Measurements from ENCODE around the gene PNMA5. TPM values are rescaled to one million over a fixed set of nuclear protein-coding genes. Genes with fewer than 3 reads are reported as not detected.

Gene PNMA5
- polyA plus RNA-seq, 1 donor (not counting 4 experiments of a cell fraction or from before 2014, with no cell fraction given), result not detected

GRCh38 chrX:152992115-152992514 is 1.8 kb downstream of the PNMA5 start:
- H3K27ac ChIP-seq (ENCODE audit: control insufficient read depth, insufficient read depth, low read length), result no peak overlapping the region
- H3K4me2 ChIP-seq (ENCODE audit: control insufficient read depth, extremely low read depth, insufficient read depth, low read depth, low read length), result no peak overlapping the region
- no peaks in the 10 kb centered on the region for H3K4me1 ChIP-seq (ENCODE audit: control insufficient read depth, extremely low read depth, insufficient read depth, low read length)
- H3K79me2 ChIP-seq (ENCODE audit: control insufficient read depth, insufficient read depth, low read length), result no peaks in the 10 kb centered on the region
- no peak overlapping the region for H3K9ac ChIP-seq (ENCODE audit: control insufficient read depth, extremely low read depth, insufficient read depth, low read length)
- H3K9me1 ChIP-seq (ENCODE audit: control insufficient read depth, extremely low read depth, insufficient read depth, low read length), result no peaks in the 10 kb centered on the region
- H3K9me3 ChIP-seq (ENCODE audit: control insufficient read depth, low read depth, low read length), result no peaks in the 10 kb centered on the region
- H2AFZ ChIP-seq (ENCODE audit: control insufficient read depth, low read length), result no peak overlapping the region
- DNase-seq (ENCODE audit: low read depth, low spot score) (no peak), FAIRE-seq (no peak)
- H4K20me1 ChIP-seq (ENCODE audit: control insufficient read depth, extremely low read depth, insufficient read depth, low read length), result no peaks in the 10 kb centered on the region
- H3K36me3 ChIP-seq (ENCODE audit: control insufficient read depth in 2 of 2, extremely low read depth in 1 of 2, insufficient read depth in 2 of 2, low read length in 2 of 2), result no peaks in the 10 kb centered on the region
- TF ChIP-seq, protein P1, sequence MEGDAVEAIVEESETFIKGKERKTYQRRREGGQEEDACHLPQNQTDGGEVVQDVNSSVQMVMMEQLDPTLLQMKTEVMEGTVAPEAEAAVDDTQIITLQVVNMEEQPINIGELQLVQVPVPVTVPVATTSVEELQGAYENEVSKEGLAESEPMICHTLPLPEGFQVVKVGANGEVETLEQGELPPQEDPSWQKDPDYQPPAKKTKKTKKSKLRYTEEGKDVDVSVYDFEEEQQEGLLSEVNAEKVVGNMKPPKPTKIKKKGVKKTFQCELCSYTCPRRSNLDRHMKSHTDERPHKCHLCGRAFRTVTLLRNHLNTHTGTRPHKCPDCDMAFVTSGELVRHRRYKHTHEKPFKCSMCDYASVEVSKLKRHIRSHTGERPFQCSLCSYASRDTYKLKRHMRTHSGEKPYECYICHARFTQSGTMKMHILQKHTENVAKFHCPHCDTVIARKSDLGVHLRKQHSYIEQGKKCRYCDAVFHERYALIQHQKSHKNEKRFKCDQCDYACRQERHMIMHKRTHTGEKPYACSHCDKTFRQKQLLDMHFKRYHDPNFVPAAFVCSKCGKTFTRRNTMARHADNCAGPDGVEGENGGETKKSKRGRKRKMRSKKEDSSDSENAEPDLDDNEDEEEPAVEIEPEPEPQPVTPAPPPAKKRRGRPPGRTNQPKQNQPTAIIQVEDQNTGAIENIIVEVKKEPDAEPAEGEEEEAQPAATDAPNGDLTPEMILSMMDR (optimal IDR thresholded peaks at IDR 0.05 in 1 of 3, IDR thresholded peaks at IDR 0.05 in 1 of 3, conservative IDR thresholded peaks at IDR 0.05 in 1 of 3; ENCODE audit: extremely low read depth in 1 of 3, insufficient read depth in 2 of 3, low read length in 3 of 3), result no peak
- no peak for TF ChIP-seq EZH2 (IDR thresholded peaks at IDR 0.05; ENCODE audit: low read length)
- no peak overlapping the region for H3K4me3 ChIP-seq (ENCODE audit: control insufficient read depth in 2 of 3, extremely low read depth in 1 of 3, insufficient read depth in 2 of 3, low read depth in 1 of 3, low read length in 3 of 3)
- no peaks in the 10 kb centered on the region for H3K27me3 ChIP-seq (ENCODE audit: control insufficient read depth, extremely low read depth, insufficient read depth, low read length)
- dilution Hi-C loops (cut with MboI; ENCODE audit: extremely low pct_ligation_motif_present, low sequenced_read_pairs), result no loop called here

DNA sequence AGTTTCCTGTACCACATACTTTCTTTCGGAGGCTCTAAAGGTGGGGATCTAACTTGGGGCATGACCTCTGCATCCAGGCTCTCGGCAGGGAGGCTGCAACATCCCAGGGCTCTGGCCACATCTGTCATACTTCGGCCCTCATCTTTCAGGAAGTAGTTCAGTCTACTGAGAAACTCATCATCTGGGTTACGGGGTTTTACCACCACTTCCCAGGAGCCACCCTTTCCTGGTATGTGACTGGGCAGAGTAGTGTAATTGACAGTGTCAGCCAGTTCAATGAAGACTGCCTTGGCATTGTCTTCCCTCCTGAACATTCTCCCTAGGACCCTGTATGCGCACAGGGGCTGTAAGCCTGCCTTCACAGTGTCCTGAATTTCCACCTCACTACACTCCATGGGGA is 2.8 kb downstream of the PNMA5 start:
- H3K4me1 ChIP-seq (ENCODE audit: control insufficient read depth, extremely low read depth, insufficient read depth, low read length), result no peaks in the 10 kb centered on the region
- no peaks in the 10 kb centered on the region for H3K27me3 ChIP-seq (ENCODE audit: control insufficient read depth, extremely low read depth, insufficient read depth, low read length)
- no peak for TF ChIP-seq EZH2 (IDR thresholded peaks at IDR 0.05; ENCODE audit: low read length)
- TF ChIP-seq, protein P1 (optimal IDR thresholded peaks at IDR 0.05 in 1 of 3, IDR thresholded peaks at IDR 0.05 in 1 of 3, conservative IDR thresholded peaks at IDR 0.05 in 1 of 3; ENCODE audit: extremely low read depth in 1 of 3, insufficient read depth in 2 of 3, low read length in 3 of 3), result no peak
- DNase-seq (ENCODE audit: low read depth, low spot score) (no peak), FAIRE-seq (no peak)
- H3K4me3 ChIP-seq (ENCODE audit: control insufficient read depth in 2 of 3, extremely low read depth in 1 of 3, insufficient read depth in 2 of 3, low read depth in 1 of 3, low read length in 3 of 3), result no peak overlapping the region
- H4K20me1 ChIP-seq (ENCODE audit: control insufficient read depth, extremely low read depth, insufficient read depth, low read length), result no peaks in the 10 kb centered on the region
- H3K79me2 ChIP-seq (ENCODE audit: control insufficient read depth, insufficient read depth, low read length), result no peaks in the 10 kb centered on the region
- H3K4me2 ChIP-seq (ENCODE audit: control insufficient read depth, extremely low read depth, insufficient read depth, low read depth, low read length), result no peak overlapping the region
- no peak overlapping the region for H2AFZ ChIP-seq (ENCODE audit: control insufficient read depth, low read length)
- no peaks in the 10 kb centered on the region for H3K9me1 ChIP-seq (ENCODE audit: control insufficient read depth, extremely low read depth, insufficient read depth, low read length)
- no peaks in the 10 kb centered on the region for H3K9me3 ChIP-seq (ENCODE audit: control insufficient read depth, low read depth, low read length)
- H3K36me3 ChIP-seq (ENCODE audit: control insufficient read depth in 2 of 2, extremely low read depth in 1 of 2, insufficient read depth in 2 of 2, low read length in 2 of 2), result no peaks in the 10 kb centered on the region
- H3K27ac ChIP-seq (ENCODE audit: control insufficient read depth, insufficient read depth, low read length), result no peak overlapping the region
- H3K9ac ChIP-seq (ENCODE audit: control insufficient read depth, extremely low read depth, insufficient read depth, low read length), result no peak overlapping the region
- dilution Hi-C loops (cut with MboI; ENCODE audit: extremely low pct_ligation_motif_present, low sequenced_read_pairs), result no loop called here
